SK-N-SH (cell line): ENCODE results near the gene PCDHA5. TPM values are rescaled to one million over a fixed set of nuclear protein-coding genes. Genes with fewer than 3 reads are reported as not detected.

Experiments
- polyA plus RNA-seq, 3 experiments: library from polyadenylated mRNA; depleted of rRNA; stranded (reverse); fragments of >200 nt; gene quantifications; 2 replicates each; pipeline ENCODE4 v1.2.3, GENCODE V29; 2012

The PCDHA5 gene
- polyA plus RNA-seq, 1 of the 3 experiments (the other 2 are of a cell fraction), result 0.02 TPM

Other genes starting within 250 kb of the PCDHA5 start
- 0.12 and 0.19 TPM in 2 replicates for gene CD14, start 188.4 kb upstream of the PCDHA5 start, polyA plus RNA-seq (2012; rRNA removed)
- 27.7 and 31.7 TPM in 2 replicates for gene TMCO6, start 182.2 kb upstream of the PCDHA5 start, polyA plus RNA-seq (2012; rRNA removed)
- 202 and 211 TPM in 2 replicates for gene NDUFA2, start 174.0 kb upstream of the PCDHA5 start, polyA plus RNA-seq (2012; rRNA removed)
- 105 and 113 TPM in 2 replicates for gene IK, start 173.8 kb upstream of the PCDHA5 start, polyA plus RNA-seq (2012; rRNA removed)
- gene WDR55, start 156.7 kb upstream of the PCDHA5 start, polyA plus RNA-seq (2012; rRNA removed), result 28.3 and 32.7 TPM in 2 replicates
- gene DND1, start 148.0 kb upstream of the PCDHA5 start, polyA plus RNA-seq (2012; rRNA removed), result 1.2 and 2.1 TPM in 2 replicates
- gene HARS1, start 130.2 kb upstream of the PCDHA5 start, polyA plus RNA-seq (2012; rRNA removed), result 124 and 135 TPM in 2 replicates
- 40.8 and 54.5 TPM in 2 replicates for gene HARS2, start 130.2 kb upstream of the PCDHA5 start, polyA plus RNA-seq (2012; rRNA removed)
- gene ZMAT2, start 121.2 kb upstream of the PCDHA5 start, polyA plus RNA-seq (2012; rRNA removed), result 30.9 and 42.2 TPM in 2 replicates
- 0.16 and 0.21 TPM in 2 replicates for gene PCDHA1, start 35.5 kb upstream of the PCDHA5 start, polyA plus RNA-seq (2012; rRNA removed)
- gene PCDHA2, start 26.8 kb upstream of the PCDHA5 start, polyA plus RNA-seq (2012; rRNA removed), result not detected in 2 replicates
- 0.02 TPM in 1 of 2 replicates, not detected in the other for gene PCDHA3, start 20.6 kb upstream of the PCDHA5 start, polyA plus RNA-seq (2012; rRNA removed)
- gene PCDHA4, start 14.5 kb upstream of the PCDHA5 start, polyA plus RNA-seq (2012; rRNA removed), result 1.2 and 1.4 TPM in 2 replicates
- 0.02 and 0.03 TPM in 2 replicates for gene PCDHA6, start 6.3 kb downstream of the PCDHA5 start, polyA plus RNA-seq (2012; rRNA removed)
- gene PCDHA7, start 12.7 kb downstream of the PCDHA5 start, polyA plus RNA-seq (2012; rRNA removed), result 0.15 and 0.16 TPM in 2 replicates
- gene PCDHA8, start 19.6 kb downstream of the PCDHA5 start, polyA plus RNA-seq (2012; rRNA removed), result 0.54 and 0.63 TPM in 2 replicates
- gene PCDHA9, start 26.8 kb downstream of the PCDHA5 start, polyA plus RNA-seq (2012; rRNA removed), result 0.02 TPM in 2 replicates
- 0.02 TPM in 2 replicates for gene PCDHA10, start 34.3 kb downstream of the PCDHA5 start, polyA plus RNA-seq (2012; rRNA removed)
- gene PCDHA11, start 47.3 kb downstream of the PCDHA5 start, polyA plus RNA-seq (2012; rRNA removed), result not detected in 2 replicates
- 0.54 and 0.70 TPM in 2 replicates for gene PCDHA12, start 53.7 kb downstream of the PCDHA5 start, polyA plus RNA-seq (2012; rRNA removed)
- gene PCDHA13, start 60.5 kb downstream of the PCDHA5 start, polyA plus RNA-seq (2012; rRNA removed), result not detected in 2 replicates
- gene PCDHAC1, start 104.7 kb downstream of the PCDHA5 start, polyA plus RNA-seq (2012; rRNA removed), result 0.08 and 0.21 TPM in 2 replicates
- 0.39 and 0.76 TPM in 2 replicates for gene PCDHAC2, start 144.9 kb downstream of the PCDHA5 start, polyA plus RNA-seq (2012; rRNA removed)
- not detected in 2 replicates for gene PCDHB1, start 229.8 kb downstream of the PCDHA5 start, polyA plus RNA-seq (2012; rRNA removed)